Mesodermal cell (in vitro differentiated cells): ENCODE measurements around the gene HSPB6.

Experiments used
- H3K27ac ChIP-seq: 2 replicates; pipeline ENCODE4 v1.7.0; 2013; ENCODE audit warnings: mild to moderate bottlenecking, low read depth, low read length, moderate library complexity; ENCODE audit not compliant: severe bottlenecking
- H3K36me3 ChIP-seq: 2 replicates; pipeline ENCODE4 v1.7.1; 2013; ENCODE audit warnings: mild to moderate bottlenecking, low read length, moderate library complexity; ENCODE audit not compliant: control insufficient read depth, insufficient read depth
- H3K4me1 ChIP-seq: one replicate; pipeline ENCODE4 v1.7.1; 2013; ENCODE audit warnings: mild to moderate bottlenecking, low read length; ENCODE audit not compliant: insufficient read depth, control insufficient read depth, poor library complexity, severe bottlenecking
- H3K4me3 ChIP-seq: 2 replicates; pipeline ENCODE4 v1.7.0; 2013; ENCODE audit warnings: low read length, control low read depth, mild to moderate bottlenecking; ENCODE audit not compliant: insufficient read depth, poor library complexity, severe bottlenecking; ENCODE audit errors: extremely low read depth
- H3K9me3 ChIP-seq: 2 replicates; pipeline ENCODE4 v1.7.1; 2013; ENCODE audit warnings: mild to moderate bottlenecking, low read length, moderate library complexity; ENCODE audit not compliant: control insufficient read depth
- WGBS, 2 experiments: methylation state at CpG; one replicate each; pipeline ENCODE4 v1.1.5; 2013; ENCODE audit warnings: missing lambda C conversion rate in 2 of 2; ENCODE audit not compliant: insufficient coverage in 2 of 2; 5-methylcytosine and 5-hydroxymethylcytosine counted together

HSPB6 gene

DNA sequence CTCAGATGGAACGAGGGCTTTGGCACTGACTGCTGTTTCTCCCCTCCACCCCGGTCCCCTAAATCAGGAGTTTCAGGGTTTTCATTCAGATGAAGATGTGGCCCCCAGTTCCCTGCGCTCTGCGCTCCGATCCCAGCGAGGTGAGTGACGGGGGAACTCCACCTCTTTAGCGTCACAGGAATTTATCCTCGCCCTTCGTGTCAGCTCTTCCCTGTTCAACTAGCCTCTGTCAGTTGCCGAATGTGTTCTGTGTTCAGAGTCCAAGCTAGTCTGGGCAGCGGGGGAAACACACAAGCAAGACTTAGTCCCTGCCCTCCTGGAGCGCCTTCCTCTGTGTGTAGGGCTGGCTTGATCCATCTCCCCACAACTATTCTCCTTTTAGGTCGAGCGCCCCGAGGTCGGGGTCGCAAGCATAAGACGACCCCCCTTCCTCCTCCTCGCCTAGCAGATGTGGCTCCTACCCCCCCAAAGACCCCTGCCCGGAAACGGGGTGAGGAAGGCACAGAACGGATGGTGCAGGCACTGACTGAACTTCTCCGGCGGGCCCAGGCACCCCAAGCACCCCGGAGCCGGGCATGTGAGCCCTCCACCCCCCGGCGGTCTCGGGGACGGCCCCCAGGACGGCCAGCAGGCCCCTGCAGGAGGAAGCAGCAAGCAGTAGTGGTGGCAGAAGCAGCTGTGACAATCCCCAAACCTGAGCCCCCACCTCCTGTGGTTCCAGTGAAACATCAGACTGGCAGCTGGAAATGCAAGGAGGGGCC lies 37.2 kb downstream of the HSPB6 start:
- H3K36me3 ChIP-seq: peaks cover 51% of the 10 kb centered on the region
- H3K4me3 ChIP-seq: peak overlapping the region; percentile 87
- H3K27ac ChIP-seq: no peak overlapping the region
- no peaks in the 10 kb centered on the region for H3K9me3 ChIP-seq
- peaks cover 5% of the 10 kb centered on the region for H3K4me1 ChIP-seq
- 95 to 96% methylated on average over 18 to 25 of the region's 32 CpGs for WGBS, 2 experiments

DNA sequence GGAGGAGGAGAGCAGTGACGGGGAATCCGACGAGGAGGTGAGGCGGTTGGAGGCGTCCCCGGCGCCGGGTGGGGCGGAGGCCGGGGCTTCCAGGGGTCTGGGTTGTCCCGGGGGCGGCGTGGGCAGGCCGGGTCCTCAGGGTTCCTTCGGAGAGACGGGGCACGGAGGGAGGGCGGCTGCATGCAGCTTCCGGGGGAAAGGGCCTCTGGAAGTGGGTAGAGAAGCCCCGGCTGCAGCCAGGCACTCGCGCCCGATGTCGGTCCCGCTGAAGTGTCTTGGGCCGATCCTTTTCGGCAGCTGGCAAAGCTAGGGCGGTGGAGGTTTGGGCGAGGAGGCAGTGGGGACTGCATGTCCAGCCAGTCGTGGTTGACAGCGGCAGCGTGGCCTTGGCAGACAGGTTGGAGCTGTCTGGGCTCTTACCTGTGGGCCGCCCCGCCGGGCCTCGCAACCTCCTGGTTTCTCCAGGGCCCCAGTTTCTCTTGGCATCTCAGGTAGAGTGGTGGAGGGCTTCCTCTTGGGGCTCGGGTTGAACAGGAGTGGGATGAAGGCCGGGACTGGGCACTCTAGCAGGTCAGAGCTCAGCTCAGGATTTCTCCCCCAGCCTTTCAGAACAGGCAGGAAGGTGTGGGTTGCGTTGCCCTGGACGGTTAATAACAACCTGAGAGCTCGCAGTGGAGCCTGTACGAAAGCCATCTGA lies 38.3 kb downstream of the HSPB6 start:
- Histone ChIP-seq H3K36me3 (peaks cover 41% of the 10 kb centered on the region), H3K4me3 (peak overlapping the region; percentile 87), H3K27ac (peak overlapping the region; percentile 66), H3K9me3 (no peaks in the 10 kb centered on the region), H3K4me1 (peaks cover 5% of the 10 kb centered on the region)
- WGBS, 2 experiments: 4% methylated on average over 37 to 38 of the region's 42 CpGs

DNA sequence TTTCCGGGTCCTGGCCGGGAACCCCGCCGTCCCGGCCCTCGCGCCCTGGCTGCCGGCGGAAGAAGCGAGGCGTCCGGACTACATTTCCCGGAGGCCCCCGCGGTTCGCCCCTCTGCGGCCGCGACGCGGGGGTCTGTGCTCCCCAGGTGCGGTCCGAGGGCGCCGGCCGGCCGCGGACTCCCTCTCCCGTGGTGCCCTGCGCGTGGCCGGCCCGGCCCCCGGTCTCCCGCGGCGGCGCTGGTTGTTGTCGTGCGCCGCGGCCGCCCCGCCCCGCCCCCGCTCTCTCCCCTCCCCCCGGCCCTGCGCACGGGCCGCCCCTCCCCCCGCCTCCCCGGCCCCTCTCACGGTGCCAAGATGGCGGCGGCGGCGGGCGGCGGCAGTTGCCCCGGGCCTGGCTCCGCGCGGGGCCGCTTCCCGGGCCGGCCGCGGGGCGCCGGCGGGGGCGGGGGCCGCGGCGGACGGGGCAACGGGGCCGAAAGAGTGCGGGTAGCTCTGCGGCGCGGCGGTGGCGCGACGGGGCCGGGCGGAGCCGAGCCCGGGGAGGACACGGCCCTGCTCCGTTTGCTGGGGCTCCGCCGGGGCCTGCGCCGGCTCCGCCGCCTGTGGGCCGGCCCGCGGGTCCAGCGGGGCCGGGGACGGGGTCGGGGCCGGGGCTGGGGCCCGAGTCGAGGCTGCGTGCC lies 39.0 kb downstream of the HSPB6 start, which contains the start of gene KMT2B:
KMT2B (plus strand) TSS at position 339 of the 680 bp plus-strand sequence; CDS start at position 355, 16 bp downstream.
- 0% methylated on average over 55 to 64 of the region's 109 CpGs for WGBS, 2 experiments
- H3K4me1 ChIP-seq: peaks cover 5% of the 10 kb centered on the region
- peak within 1 kb of the TSS; percentile 71 for H3K27ac ChIP-seq
- no peaks in the 10 kb centered on the region for H3K9me3 ChIP-seq
- H3K36me3 ChIP-seq: peaks cover 34% of the 10 kb centered on the region
- H3K4me3 ChIP-seq: peak within 1 kb of the TSS; percentile 87

GRCh38 chr19:35716801-35717664 lies 39.8 kb downstream of the HSPB6 start:
- Histone ChIP-seq H3K27ac (peak overlapping the region; percentile 71), H3K9me3 (no peaks in the 10 kb centered on the region), H3K36me3 (peaks cover 27% of the 10 kb centered on the region), H3K4me3 (peak overlapping the region; percentile 69), H3K4me1 (peaks cover 5% of the 10 kb centered on the region)
- WGBS, 2 experiments: 0% methylated on average over 66 to 69 of the region's 77 CpGs

GRCh38 chr19:35715981-35716800 lies 40.6 kb downstream of the HSPB6 start:
- Histone ChIP-seq H3K27ac (peak overlapping the region; percentile 71), H3K4me3 (peak overlapping the region; percentile 69)
- WGBS, 2 experiments: 5% methylated on average over 46 to 48 of the region's 52 CpGs

DNA sequence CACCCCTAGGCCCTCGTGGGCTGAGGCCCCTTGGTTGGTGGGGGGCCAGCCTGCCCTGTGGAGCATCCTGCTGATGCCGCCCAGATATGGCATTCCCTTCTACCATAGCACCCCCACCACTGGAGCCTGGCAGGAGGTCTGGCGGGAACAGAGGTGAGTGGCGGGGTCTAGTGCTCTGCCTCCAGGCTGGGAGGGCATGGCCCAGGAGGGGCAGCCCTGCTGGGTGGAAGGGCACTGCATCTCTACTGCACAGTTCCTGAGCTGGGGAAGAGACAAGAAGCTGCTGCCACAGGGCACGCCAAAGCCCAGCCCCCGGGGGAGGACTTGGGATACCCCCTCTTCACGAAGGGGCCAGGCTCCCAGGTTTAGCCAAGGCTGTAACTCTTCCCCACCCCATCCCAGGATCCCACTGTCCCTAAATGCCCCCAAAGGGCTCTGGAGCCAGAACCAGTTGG lies 41.4 kb downstream of the HSPB6 start:
- H3K36me3 ChIP-seq: peaks cover 13% of the 10 kb centered on the region
- no peaks in the 10 kb centered on the region for H3K9me3 ChIP-seq
- H3K4me1 ChIP-seq: peaks cover 8% of the 10 kb centered on the region
- H3K4me3 ChIP-seq: no peak overlapping the region
- no peak overlapping the region for H3K27ac ChIP-seq
- WGBS, 2 experiments: 80 to 81% methylated on average over 3 of the region's 7 CpGs

More at GRCh38 chr19:35715981-35716800, 40.6 kb downstream of the HSPB6 start:
- Histone ChIP-seq H3K36me3 (peaks cover 20% of the 10 kb centered on the region), H3K4me1 (peaks cover 6% of the 10 kb centered on the region), H3K9me3 (no peaks in the 10 kb centered on the region)

GRCh38 chr19:35714601-35715354 lies 42.1 kb downstream of the HSPB6 start:
- Histone ChIP-seq H3K27ac (no peak overlapping the region), H3K4me1 (peaks cover 8% of the 10 kb centered on the region), H3K36me3 (peaks cover 7% of the 10 kb centered on the region), H3K4me3 (no peak overlapping the region), H3K9me3 (no peaks in the 10 kb centered on the region)
- 54 to 62% methylated on average over 10 to 14 of the region's 14 CpGs for WGBS, 2 experiments

GRCh38 chr19:35713904-35714495 lies 42.8 kb downstream of the HSPB6 start:
- Histone ChIP-seq H3K36me3 (no peaks in the 10 kb centered on the region), H3K9me3 (no peaks in the 10 kb centered on the region), H3K4me3 (no peak overlapping the region), H3K4me1 (peaks cover 8% of the 10 kb centered on the region), H3K27ac (no peak overlapping the region)
- 85 to 94% methylated on average over 11 to 12 of the region's 12 CpGs for WGBS, 2 experiments

- 57 to 100% methylated on average over 1 of the region's 2 CpGs for WGBS, 2 experiments
- Histone ChIP-seq H3K36me3 (no peaks in the 10 kb centered on the region), H3K4me3 (no peak overlapping the region), H3K27ac (no peak overlapping the region), H3K4me1 (peaks cover 8% of the 10 kb centered on the region), H3K9me3 (no peaks in the 10 kb centered on the region)
These were observed 43.4 kb downstream of the HSPB6 start for GRCh38 chr19:35713506-35713850.
